Tibial artery (tissue), 4 donors: ENCODE data around the gene BNIP5.

ENCODE experiments used
- DNase-seq, 2 donors: peaks; one replicate each; pipeline ENCODE4 v3.0.0-alpha.2; 2019
- H3K27ac ChIP-seq, 2 donors: fragments of 200-600 bp; sonication (generic) in 1 of 2; 1 replicate in 1 of 2; 2 replicates in 1 of 2; pipeline ENCODE4 v1.5.1; 2018 to 2019; ENCODE audit warnings: mild to moderate bottlenecking in 1 of 2
- H3K27me3 ChIP-seq, 2 donors: fragments of 200-600 bp; sonication (generic) in 1 of 2; one replicate each; pipeline versions ENCODE4 v1.5.1 to v1.6.0; 2016 to 2019
- H3K36me3 ChIP-seq, 3 donors: fragments of 200-600 bp; sonication (generic) in 2 of 3; one replicate each; pipeline ENCODE4 v1.5.1; 2016 to 2019; ENCODE audit warnings: mild to moderate bottlenecking in 2 of 3
- H3K4me1 ChIP-seq, 4 donors: fragments of 200-600 bp; sonication (generic) in 2 of 4; 1 replicate in 3 of 4; 2 replicates in 1 of 4; pipeline ENCODE4 v1.5.1; 2016 to 2019
- H3K4me3 ChIP-seq, 2 donors: fragments of 200-600 bp; sonication (generic) in 1 of 2; 1 replicate in 1 of 2; 2 replicates in 1 of 2; pipeline ENCODE4 v1.5.1; 2018 to 2019; ENCODE audit warnings: mild to moderate bottlenecking in 2 of 2
- H3K9me3 ChIP-seq, 3 donors: fragments of 200-600 bp; sonication (generic) in 1 of 3; one replicate each; pipeline ENCODE4 v1.5.1; 2016 to 2019
- CTCF ChIP-seq, 2 experiments: fragments of 200-600 bp in 1 of 2; fragments of 450-650 bp in 1 of 2; IDR thresholded peaks; one replicate each; pipeline ENCODE4 v1.5.1; 2017 to 2019; ENCODE audit warnings: antibody characterized with exemption in 2 of 2, mild to moderate bottlenecking in 1 of 2, moderate library complexity in 1 of 2
- intact Hi-C: fragments of 100-400 bp; cut with DNase I; formaldehyde crosslinking; loops from one replicate; pipeline ENCODE4 v1.15.0; 2023; ENCODE audit warnings: low total_unique reads

Gene BNIP5

DNA sequence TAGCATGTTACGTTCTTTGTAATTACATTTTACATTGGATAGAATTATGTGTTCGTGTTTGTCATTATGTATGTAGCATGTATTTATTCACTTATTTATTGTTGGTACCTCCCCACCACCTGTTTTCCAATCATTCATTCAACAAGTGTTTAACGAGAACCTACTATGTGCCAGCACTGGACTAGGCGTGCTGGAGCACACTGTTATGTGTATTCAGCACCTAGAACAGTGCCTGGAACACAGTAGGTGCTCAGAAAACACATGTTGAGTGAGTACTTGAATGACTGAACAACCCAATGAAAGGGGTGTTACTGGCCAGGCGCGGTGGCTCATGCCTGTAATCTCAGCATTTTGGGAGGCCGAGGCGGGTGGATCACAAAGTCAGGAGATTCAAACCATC, 39.5 kb upstream of the BNIP5 start:
- Histone ChIP-seq H3K27ac (no peak overlapping the region), H3K4me1 (peaks cover 0 to 13% (median 2%) of the 10 kb centered on the region in 4 donors), H3K36me3 (no peaks in the 10 kb centered on the region), H3K4me3 (no peak overlapping the region), H3K27me3 (no peaks in the 10 kb centered on the region), H3K9me3 (no peaks in the 10 kb centered on the region)
- no peak for DNase-seq
- intact Hi-C loops, result no loop called here
- TF ChIP-seq CTCF (IDR thresholded peaks at IDR 0.05), result no peak

DNA sequence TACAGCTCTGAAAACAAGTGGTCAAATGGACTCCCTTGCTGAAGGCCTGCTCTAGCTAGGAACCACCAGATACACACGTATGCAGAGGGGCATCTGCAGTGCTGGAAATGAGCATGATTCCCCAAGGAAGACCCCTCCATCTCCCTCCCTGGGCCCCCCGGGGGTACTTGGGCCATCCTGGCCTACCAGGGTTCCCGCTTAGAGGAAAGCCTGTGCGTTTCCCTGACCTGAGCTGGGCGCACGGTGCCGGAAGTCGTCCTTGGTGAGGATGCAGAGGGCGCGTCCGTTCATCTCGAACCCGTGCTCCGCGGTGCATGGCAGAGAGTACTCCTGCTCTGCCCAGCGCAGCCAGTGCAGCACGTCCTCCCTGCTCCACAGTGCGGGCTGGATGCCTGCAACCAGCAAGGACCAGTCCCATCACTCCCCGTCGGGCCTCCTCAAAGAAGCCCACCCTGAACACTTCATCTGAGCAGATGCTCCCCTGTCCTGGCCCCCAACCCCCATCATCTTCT, 39.0 kb upstream of the BNIP5 start:
- Histone ChIP-seq H3K4me3 (no peak overlapping the region), H3K27me3 (no peaks in the 10 kb centered on the region), H3K36me3 (no peaks in the 10 kb centered on the region), H3K9me3 (no peaks in the 10 kb centered on the region), H3K27ac (no peak overlapping the region), H3K4me1 (peaks cover 0 to 13% (median 2%) of the 10 kb centered on the region in 4 donors)
- DNase-seq, result no peak
- intact Hi-C loops, result no loop called here
- TF ChIP-seq CTCF (IDR thresholded peaks at IDR 0.05), result no peak

- Histone ChIP-seq H3K27ac (no peak overlapping the region), H3K4me1 (peaks cover 0 to 13% (median 2%) of the 10 kb centered on the region in 4 donors), H3K27me3 (no peaks in the 10 kb centered on the region), H3K9me3 (no peaks in the 10 kb centered on the region), H3K4me3 (no peak overlapping the region), H3K36me3 (no peaks in the 10 kb centered on the region)
- no peak for DNase-seq
- no peak for TF ChIP-seq CTCF (IDR thresholded peaks at IDR 0.05)
- intact Hi-C loops, result no loop called here
Measured at GRCh38 chr6:36374972-36375371, 38.3 kb upstream of the BNIP5 start.

DNA sequence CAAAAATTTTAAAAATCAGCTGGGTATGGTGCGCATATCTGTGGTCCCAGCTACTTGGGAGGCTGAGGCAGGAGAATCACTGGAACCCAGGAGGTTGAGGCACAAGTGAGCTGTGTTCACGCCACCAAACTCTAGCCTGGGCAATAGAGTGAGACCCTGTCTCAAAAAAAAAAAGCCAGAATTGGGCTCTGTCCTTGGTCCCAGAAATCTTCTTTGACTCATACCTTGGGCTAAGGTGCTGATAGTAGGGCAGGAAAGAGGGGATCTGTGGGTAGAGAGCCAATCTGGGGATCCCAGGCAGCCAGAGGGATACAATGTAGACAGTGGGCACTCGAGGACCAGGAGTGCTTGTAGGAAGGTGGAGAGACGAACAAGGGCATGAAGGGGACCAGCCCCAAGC, 37.5 kb upstream of the BNIP5 start:
- TF ChIP-seq CTCF (IDR thresholded peaks at IDR 0.05), result no peak
- intact Hi-C loops, result no loop called here
- H3K4me1 ChIP-seq, result peaks cover 0 to 13% (median 2%) of the 10 kb centered on the region in 4 donors
- H3K9me3 ChIP-seq, result no peaks in the 10 kb centered on the region
- DNase-seq, result no peak
- H3K4me3 ChIP-seq, result no peak overlapping the region
- no peak overlapping the region for H3K27ac ChIP-seq
- no peaks in the 10 kb centered on the region for H3K27me3 ChIP-seq
- no peaks in the 10 kb centered on the region for H3K36me3 ChIP-seq

- no peak overlapping the region for H3K4me3 ChIP-seq
- H3K27ac ChIP-seq, result no peak overlapping the region
- H3K4me1 ChIP-seq, result peaks cover 0 to 13% (median 2%) of the 10 kb centered on the region in 4 donors
- TF ChIP-seq CTCF (IDR thresholded peaks at IDR 0.05), result no peak
- no peak for DNase-seq
- intact Hi-C loops, result no loop called here
- H3K9me3 ChIP-seq, result no peaks in the 10 kb centered on the region
- no peaks in the 10 kb centered on the region for H3K36me3 ChIP-seq
- H3K27me3 ChIP-seq, result no peaks in the 10 kb centered on the region
Measured at GRCh38 chr6:36373368-36374019, 36.8 kb upstream of the BNIP5 start.
